Measurements from ENCODE around the gene CEP19.
"Not testable (repeated sequence)": the region's sequence is repeated elsewhere in the genome, so short reads cannot be mapped to it uniquely, and the experiment has no call there.

The CEP19 gene

DNA sequence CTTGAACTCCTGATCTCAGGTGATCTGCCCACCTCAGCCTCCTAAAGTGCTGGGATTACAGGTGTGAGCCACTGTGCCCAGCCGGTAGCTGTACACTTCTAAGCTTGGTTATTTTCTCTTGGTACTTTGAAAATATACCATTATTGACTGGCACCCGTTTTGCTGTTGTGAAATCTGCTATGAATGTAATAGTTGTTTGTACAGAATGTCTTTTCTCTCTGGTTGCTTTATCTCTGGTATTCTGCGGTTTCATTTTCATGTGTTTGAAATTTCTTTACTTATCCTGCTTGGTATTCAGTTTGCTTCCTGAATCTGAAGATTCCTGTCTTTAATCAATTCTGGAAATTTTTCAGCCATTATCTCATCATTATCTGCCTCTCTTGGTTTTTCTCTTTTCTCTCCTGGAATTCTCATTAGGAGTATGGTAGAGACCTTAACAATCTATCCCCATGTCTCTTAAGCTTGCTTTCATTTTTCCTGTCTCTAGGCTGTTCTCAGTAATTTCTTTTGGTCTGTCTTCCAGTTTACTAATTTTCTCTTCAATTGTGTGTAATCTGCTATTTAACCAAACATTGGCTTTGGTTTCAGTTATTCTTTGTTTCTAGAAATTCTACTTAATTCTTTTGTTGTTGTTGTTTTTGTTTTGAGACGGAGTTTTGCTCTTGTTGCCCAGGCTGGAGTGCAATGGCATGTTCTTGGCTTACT is 24.8 kb upstream of the CEP19 start:
- H3K4me3 ChIP-seq (ENCODE audit: low read length): no peak overlapping the region
- TF ChIP-seq ZNF274 (IDR thresholded peaks at IDR 0.05; ENCODE audit: low read depth, low read length): no peak

- no peak overlapping the region for H3K4me3 ChIP-seq (ENCODE audit: low read length)
- no peak for TF ChIP-seq ZNF274 (IDR thresholded peaks at IDR 0.05; ENCODE audit: low read depth, low read length)
These were observed 23.7 kb upstream of the CEP19 start for GRCh38 chr3:196735751-196736150.

DNA sequence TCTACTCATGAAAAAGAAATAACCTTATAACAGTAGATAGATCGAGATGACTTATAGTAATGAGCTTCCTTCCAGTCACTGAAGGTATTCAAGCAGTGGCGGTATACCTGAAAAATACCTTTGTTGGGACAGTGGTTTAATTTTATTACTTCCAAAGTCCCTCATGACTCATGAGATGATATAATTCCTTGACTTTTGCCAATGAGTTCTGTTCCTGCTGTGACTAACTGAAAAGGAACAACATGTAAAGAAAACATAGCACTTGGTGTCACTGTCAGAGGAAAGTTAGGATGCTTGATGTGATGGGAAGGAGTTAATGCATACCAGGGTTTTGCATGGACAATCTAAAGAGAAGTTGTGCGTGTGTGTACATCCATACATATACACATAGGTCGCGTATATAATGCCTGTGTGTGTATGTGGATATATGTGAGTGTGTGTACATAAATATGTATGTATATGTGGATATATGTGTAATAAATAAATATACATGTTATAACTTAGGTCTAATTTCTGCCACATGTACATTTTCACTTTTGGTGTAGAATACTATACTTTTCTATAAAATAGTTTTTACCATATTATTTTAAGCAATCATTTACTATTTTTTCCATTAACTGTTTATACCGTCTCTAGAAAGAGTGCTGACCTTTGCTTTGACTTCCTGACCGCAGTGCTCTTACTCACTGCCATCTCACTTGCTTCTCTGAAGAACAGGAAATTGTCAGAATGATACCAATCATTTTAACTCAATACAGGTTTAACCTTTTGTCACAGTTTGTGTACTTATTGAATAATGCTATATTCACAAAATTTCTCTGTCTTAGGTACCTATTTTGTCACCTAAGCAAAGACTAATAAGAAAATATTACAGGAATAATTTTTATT is 15.0 kb upstream of the CEP19 start:
- TF ChIP-seq ZNF274 (IDR thresholded peaks at IDR 0.05; ENCODE audit: low read depth, low read length): no peak
- no peak overlapping the region for H3K4me3 ChIP-seq (ENCODE audit: low read length)

DNA sequence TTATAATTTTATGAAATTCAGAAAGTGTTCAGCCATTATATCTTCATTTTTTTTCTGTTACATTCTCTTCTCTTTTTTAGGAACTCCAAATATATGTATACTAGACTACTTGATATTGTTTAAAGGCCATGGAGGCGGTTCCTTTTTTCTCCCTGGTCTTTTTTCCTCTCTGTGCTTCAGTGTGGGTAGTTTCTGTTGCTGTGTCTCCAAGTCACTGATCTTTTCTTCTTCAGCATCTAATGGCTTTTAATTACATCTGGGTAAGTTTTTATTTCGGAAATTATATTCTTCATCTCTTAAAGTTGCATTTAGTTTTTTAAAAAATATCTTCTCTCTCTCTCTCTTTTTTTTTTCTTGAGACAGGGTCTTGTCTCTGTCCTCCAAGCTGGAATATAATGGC is 9.0 kb upstream of the CEP19 start:
- H3K4me3 ChIP-seq (ENCODE audit: low read length): no peak overlapping the region
- no peak for TF ChIP-seq ZNF274 (IDR thresholded peaks at IDR 0.05; ENCODE audit: low read depth, low read length)

- H3K4me3 ChIP-seq (ENCODE audit: low read length): not testable (repeated sequence)
These were observed 5.1 kb upstream of the CEP19 start for GRCh38 chr3:196717162-196717561.

DNA sequence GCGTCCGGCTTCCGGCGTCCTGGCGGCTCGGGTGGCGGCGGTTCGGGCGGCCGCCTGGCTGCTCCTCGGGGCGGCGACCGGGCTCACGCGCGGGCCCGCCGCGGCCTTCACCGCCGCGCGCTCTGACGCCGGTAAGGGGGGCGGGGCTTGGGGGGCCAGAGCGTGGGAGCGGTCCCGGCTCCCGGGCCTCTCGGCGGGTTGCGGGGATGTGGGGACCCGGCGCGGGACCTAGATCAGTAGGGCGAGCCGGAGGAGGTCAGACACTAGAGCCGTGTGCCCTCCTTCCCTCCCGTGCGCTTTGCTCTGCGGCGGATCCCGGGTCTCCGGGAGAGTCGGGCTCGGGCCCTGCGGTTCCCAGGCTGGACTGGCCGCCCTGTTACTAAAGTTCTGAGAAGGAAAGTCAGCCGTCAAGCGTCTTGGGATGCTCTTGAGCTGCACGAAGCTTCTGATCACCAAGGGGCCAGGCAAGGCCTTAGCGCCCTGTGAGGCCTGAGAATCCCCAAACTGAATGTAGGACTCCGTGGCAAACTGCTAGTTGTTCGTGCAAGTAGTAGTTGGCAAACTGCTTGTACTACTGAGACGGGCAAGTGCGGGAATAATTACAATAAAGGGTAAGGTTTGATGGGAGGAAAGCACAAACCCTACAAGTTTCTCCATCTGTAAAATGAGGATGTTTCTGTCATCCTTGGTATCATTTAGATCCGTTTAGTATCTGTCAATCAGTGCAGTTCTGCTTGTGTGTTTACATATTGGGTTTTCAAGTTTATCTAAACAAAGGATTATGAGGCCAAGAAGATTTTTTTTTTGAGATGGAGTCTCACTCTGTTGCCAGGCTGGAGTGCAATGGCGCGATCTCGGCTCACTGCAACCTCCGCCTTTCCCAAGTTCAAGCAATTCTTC is 714 bp upstream of the CEP19 start:
- H3K4me3 ChIP-seq (ENCODE audit: low read length): peak overlapping the region; percentile 62
- no peak for TF ChIP-seq ZNF274 (IDR thresholded peaks at IDR 0.05; ENCODE audit: low read depth, low read length)

GRCh38 chr3:196708467-196708866 is 3.6 kb downstream of the CEP19 start:
- H3K4me3 ChIP-seq (ENCODE audit: low read length): no peak overlapping the region
- TF ChIP-seq ZNF274 (IDR thresholded peaks at IDR 0.05; ENCODE audit: low read depth, low read length): no peak

DNA sequence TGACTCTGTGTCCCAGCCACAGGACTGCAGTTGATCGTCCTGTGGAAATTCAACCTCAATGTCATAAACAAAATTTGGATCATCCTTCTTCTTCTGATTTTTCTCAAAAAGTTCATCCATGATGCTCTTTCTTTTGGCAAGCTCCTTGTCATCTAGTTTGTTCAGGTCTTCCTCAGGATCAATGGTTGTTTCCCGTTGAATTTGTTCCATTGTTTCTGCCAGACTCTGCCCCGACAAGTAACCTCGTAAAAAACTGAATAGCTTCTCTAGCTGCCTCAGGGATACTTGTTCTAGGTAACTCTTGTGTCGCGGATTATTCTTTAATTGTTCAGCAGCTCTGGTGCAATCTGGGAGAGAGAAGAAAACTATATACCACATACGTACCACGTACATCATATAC is 4.5 kb downstream of the CEP19 start:
- no peak for TF ChIP-seq ZNF274 (IDR thresholded peaks at IDR 0.05; ENCODE audit: low read depth, low read length)
- H3K4me3 ChIP-seq (ENCODE audit: low read length): no peak overlapping the region

- H3K4me3 ChIP-seq (ENCODE audit: low read length): no peak overlapping the region
- no peak for TF ChIP-seq ZNF274 (IDR thresholded peaks at IDR 0.05; ENCODE audit: low read depth, low read length)
These were observed 5.3 kb downstream of the CEP19 start for GRCh38 chr3:196706731-196707130.

- no peak for TF ChIP-seq ZNF274 (IDR thresholded peaks at IDR 0.05; ENCODE audit: low read depth, low read length)
- H3K4me3 ChIP-seq (ENCODE audit: low read length): no peak overlapping the region
These were observed 5.7 kb downstream of the CEP19 start for GRCh38 chr3:196706327-196706726.

DNA sequence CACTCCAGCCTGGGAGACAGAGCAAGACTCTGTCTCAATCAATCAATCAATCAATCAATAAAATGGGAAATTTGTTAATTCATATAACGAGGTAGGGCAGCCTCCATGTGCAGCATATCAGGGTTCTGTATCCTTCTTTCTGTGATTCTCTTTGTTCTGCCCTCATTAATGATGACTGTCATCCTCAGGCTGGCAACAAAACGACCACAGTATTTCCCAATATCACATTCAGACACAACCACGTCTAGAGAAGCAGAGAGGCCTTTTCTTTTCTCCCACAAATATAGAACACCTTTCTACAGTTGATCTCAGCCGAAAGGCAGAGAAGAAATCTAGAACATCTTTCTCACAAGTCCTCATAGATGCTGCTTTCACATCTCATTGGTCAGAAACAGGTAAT is 11.2 kb downstream of the CEP19 start:
- no peak overlapping the region for H3K4me3 ChIP-seq (ENCODE audit: low read length)
- TF ChIP-seq ZNF274 (IDR thresholded peaks at IDR 0.05; ENCODE audit: low read depth, low read length): no peak

DNA sequence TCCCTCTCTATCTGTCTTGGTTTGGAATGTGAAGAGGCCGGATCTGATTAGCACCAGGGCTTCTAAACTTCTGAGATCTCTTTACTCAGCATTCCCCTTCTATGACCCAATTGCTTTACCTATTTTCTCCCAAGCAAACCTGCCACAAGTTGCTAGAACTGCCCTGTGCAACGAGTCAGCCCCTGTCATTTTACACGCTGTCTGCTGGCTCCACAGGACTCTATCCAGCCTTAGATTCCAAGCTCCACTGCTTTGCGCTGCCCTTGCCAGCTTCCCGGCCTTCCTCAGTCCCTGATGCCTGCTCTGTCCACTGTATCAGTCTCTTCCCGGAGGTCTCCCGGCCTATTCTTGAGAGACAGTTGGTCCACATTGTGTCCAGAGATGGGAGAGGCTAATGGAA is 12.3 kb downstream of the CEP19 start:
- H3K4me3 ChIP-seq (ENCODE audit: low read length): no peak overlapping the region
- no peak for TF ChIP-seq ZNF274 (IDR thresholded peaks at IDR 0.05; ENCODE audit: low read depth, low read length)

- no peak for TF ChIP-seq ZNF274 (IDR thresholded peaks at IDR 0.05; ENCODE audit: low read depth, low read length)
- H3K4me3 ChIP-seq (ENCODE audit: low read length): no peak overlapping the region
These were observed 14.8 kb downstream of the CEP19 start for GRCh38 chr3:196697270-196697669.

DNA sequence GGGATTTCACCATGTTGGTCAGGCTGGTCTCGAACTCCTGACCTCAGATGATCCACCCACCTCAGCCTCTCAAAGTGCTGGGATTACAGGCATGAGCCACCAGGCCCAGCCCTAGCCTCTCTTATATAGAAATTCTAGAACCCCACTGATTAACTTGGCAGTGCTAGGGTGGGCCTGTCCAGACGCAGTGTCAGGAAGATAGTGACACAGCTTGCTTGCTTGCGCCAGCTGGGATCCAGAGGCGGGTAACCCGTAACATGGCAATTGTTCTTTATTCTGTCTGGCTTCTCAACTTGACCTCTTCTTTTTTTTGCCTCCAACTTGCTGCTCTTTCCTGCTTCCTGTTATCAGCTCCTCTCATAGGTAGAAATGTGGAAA is 16.2 kb downstream of the CEP19 start:
- TF ChIP-seq ZNF274 (IDR thresholded peaks at IDR 0.05; ENCODE audit: low read depth, low read length): no peak
- no peak overlapping the region for H3K4me3 ChIP-seq (ENCODE audit: low read length)

All from GM08714 (cell line).